HG03103 (cell line): Measurements from ENCODE around the gene NAT10.
"Not testable (repeated sequence)": the region's sequence is repeated elsewhere in the genome, so short reads cannot be mapped to it uniquely, and the experiment has no call there.

Source experiments
- ATAC-seq: cut with Tn5 transposase; IDR thresholded peaks from one replicate; pipeline ENCODE4 v1.9.1; 2021; ENCODE audit warnings: low read depth; ENCODE audit not compliant: unreplicated experiment

NAT10 gene

DNA sequence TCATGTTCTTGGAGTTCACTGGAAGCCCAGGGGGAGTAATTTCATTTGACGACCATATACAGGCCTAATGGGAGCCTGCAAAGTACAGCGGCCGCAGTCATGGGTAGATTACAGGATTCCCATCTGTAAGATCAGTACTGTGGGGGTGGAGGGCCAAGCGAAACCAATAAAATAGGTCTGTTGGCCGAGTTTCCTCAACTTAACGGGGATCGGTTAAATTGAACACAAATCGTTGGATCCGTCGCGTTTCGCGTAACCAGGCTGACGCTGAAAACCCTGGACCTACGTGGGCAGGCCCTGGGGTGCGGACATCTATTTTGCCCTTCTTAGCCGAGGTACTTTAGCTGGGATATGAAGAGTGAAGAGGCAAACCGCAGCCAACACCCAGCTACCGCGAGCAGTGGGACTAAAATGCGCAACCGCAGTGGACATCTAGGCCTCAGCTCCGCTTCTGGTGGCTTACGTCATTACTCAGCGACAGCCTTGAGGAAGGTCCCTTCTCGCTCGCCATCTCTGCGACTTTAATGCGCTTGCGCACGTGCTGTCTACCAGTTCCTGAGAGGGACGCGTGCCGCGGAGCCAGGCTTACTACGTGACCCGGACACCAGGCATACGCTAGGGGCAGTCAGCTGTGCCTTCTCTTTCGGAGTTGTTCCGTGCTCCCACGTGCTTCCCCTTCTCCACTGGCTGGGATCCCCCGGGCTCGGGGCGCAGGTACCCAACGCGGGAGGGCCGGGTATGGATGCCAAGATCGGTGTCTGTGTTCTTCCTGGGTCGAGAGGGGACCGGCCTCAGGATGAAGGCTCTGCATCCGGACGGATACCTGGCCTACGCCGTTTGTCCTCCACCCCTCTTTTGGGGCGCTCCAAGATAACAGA is at the start of gene NAT10:
TSS of gene NAT10 (plus strand) at position 551 of the 878 bp plus-strand sequence. CDS start 2,597 bp downstream, outside the sequence.
- ATAC-seq: peak; percentile 87

DNA sequence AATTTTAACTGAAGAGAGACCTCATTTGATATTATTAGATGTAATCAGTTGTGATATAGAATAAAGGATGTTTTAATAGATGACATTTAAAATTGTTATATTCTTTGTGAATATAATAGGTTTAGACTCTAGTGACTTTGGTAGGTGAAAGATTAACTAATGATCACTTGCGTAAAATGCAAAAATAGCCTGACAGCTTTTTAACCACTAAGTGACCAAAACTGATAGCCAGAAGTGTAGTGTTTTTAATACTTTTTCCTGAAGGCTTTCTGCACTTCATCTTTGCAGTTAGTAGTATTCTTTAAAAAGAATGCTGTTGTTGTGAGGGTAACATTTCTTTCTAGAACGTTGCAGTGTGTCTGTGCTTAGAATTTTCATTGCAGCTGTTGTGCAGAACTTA is 48.8 kb upstream of the NAT10 start:
- no peak for ATAC-seq

DNA sequence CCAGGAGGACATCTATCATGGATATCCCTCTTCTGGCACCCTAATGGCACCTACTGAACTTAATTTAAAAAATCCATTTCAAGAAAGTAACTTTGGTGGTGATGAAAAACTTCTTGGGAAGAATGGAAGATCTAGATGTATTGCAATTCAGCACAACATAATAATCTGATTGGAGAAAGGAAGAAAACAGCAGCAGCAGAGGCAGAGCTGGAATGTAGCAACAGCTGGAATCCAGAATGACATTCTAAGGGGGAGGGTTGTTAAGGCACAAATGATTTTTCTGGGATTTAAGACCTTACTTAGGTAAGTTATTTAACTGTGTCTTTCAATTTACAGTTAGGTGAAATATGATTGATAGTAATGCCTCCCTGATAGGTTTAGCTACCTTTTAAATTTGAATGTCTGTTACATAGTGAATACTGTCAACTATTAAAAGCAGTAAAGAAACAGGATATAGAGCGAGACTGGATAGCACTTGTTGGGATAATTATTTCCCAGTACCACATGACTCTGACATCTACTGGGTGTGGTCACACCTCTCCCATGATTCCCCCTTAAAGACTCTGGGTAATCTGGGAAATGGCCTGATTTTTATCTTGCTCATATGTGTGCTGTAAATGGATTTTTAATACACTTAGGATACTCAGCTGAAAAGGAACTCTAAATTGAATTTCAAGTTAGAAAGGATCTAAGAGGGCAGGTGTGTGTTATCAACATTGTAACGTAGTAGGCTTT is 42.2 kb upstream of the NAT10 start:
- no peak for ATAC-seq

DNA sequence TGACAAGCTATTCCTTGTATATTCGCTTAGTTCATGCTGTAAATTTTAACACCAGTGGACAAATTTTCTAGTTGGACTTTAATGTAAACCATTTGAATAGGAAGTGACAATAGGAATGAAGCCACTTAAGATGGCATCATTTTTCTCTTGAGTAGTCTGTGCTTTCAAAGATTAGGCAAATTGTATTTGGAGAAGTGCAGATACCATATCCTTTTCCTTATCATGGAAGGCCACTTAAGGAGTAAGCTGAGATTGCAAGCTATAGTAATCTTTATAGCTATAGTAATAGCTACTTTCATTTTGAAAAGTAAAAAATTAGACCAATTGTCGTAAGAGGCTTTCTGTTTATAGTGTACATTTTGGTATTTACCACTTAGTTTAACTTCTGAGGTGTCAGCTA is 41.1 kb upstream of the NAT10 start:
- no peak for ATAC-seq

DNA sequence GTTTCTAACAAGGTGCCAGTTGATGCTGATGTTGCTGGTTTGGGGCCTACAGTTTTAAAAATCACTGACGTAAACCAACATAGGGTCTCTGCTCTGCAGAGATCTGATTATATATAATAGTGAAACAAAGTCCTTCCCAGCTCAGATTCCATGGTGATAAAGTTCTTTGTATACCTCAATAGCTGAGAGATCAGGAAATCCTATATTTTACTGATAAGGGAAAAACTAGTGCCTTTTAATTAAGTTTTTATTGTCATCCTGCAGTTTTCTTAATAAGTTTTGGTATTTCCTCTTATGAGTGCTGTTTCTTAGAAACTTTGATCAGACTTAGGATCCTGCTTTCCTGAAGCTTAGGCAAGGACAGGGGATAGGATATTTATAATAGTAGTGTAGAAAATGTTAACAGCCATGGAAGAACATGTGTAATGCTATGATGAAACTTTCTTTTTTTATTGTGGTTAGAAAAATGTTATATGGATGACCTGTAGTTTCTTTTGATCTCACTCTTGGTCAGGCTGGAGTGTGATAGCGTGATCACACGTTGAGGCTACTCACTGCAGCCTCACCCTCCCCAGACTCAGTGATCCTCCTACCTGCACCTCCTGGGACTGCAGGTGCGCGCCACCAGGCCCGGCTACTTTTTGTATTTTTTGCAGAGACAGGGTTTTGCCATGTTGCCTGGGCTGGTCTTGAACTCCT is 39.8 kb upstream of the NAT10 start:
- no peak for ATAC-seq

- not testable (repeated sequence) for ATAC-seq
Observed at GRCh38 chr11:34066766-34067165, 38.7 kb upstream of the NAT10 start.

DNA sequence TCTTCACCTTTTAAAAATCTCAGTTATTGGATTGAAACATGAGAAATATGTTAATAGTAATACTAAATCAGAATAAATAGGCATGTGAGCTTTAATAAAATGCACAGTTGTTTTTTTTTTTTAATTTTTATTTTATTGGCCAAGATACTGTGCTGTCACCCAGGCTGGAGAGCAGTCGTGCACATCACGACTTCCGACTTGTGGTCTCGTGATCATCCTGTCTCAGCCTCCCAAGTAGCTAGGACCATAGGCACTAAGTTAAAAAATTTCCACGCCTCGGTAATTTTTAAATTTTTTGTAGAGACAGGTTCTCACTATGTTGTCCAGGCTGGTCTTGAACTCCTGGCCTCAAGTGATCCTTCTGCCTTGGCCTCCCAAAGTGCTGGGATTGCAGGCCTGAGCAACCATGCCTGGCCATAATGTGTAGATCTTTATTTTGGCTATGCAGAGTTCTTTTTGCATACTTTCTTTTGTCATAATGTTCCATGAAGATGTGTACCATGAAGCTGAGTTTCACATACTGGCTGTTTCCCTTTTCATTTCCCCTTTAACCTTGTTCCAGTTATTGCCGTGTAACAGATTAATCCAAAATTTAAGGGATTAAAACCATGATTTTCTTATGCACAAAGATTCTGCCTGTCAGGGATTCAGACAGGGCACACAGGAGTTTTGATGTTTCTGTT is 37.9 kb upstream of the NAT10 start:
- ATAC-seq: no peak

GRCh38 chr11:34068111-34068510 is 37.3 kb upstream of the NAT10 start:
- ATAC-seq: no peak

DNA sequence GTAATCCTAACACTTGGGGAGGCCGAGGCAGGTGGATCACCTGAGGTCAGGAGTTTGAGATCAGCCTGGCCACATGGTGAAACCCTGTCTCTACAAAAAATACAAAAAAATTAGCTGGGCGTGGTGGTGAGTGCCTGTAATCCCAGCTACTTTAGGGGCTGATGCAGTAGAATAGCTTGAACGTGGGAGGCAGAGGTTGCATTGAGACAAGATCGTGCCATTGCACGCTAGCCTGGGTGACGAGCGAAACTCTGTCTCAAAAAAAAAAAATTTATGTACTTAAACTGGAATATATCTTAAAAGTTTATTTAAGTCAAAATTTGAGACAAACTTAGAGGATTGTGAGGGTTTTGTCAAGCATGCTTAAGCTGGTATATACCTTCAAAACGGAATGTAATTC is 34.1 kb upstream of the NAT10 start:
- not testable (repeated sequence) for ATAC-seq

GRCh38 chr11:34072041-34072440 is 33.4 kb upstream of the NAT10 start:
- ATAC-seq: no peak

DNA sequence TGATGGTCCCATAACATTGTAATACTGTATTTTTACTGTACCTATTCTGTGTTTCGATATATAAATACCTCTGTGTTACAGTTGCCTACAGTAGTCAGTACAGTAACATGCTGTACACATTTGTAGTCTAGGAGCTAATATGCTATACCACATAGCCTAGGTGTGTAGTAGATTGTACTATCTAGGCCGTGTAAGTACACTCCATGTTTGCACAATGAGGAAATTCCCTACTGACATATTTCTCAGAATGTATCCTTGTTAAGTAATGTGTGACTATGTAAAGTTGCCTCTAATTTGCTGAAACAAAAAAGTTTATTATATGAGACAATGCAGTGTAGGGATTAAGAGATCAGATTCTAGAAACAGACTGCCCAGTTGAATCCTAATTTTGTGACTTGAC is 32.6 kb upstream of the NAT10 start:
- ATAC-seq: no peak

- ATAC-seq: no peak
Observed at GRCh38 chr11:34074391-34074790, 31.0 kb upstream of the NAT10 start.

- no peak for ATAC-seq
Observed at GRCh38 chr11:34075178-34075820, 30.1 kb upstream of the NAT10 start.

- no peak for ATAC-seq
Observed at GRCh38 chr11:34080609-34081008, 24.8 kb upstream of the NAT10 start.

DNA sequence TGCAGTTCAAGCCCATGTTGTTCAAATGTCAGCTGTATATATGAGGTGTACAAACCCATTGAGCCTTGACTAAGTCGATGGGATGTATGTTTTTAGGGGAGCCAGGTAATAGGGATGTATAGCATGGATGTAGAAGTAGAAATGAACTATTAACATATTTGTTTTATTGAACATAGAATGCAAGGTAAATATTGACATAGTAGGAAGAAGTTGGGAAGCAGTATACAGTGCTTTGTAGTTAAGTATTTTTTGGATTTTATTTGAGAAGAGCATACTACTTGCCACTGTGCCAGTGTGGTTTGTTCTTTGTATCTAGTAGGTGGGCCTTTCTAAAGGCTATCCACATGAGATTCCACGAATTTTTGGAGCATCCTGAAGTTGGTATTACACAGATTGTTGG is 20.8 kb upstream of the NAT10 start:
- no peak for ATAC-seq

GRCh38 chr11:34086554-34087283 is 18.7 kb upstream of the NAT10 start:
- no peak for ATAC-seq

DNA sequence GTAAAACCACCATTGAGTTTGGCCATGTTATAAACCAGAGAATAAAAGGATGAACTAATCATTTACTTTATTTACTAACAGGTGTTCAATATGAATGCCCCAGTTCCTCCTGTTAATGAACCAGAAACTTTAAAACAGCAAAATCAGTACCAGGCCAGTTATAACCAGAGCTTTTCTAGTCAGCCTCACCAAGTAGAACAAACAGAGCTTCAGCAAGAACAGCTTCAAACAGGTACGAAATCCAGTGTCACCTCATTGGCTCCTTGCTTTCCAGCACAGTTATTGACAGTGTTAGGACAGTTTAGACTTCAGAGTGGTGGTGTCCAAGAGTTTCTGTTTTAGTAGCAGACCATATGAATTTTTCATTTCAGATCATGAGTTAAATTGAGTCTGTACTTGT is 13.6 kb upstream of the NAT10 start:
- no peak for ATAC-seq

GRCh38 chr11:34094900-34095299 is 10.5 kb upstream of the NAT10 start:
- not testable (repeated sequence) for ATAC-seq

DNA sequence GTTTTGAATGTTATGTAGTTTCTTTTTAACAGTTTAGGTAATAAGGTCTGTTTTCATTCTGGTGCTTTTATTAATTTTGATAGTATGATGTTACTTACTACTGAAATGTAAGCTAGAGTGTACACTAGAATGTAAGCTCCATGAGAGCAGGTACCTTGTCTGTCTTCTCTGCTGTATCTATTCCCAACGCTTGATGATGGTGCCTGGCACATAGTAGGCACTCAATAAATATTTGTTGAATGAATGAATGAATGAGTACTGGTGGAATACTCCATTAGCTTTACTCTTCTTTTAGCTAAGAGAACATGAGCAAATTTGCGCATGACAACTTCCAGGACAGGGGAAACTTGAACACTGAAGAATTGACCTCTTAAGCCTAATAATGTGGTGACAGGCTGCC is 6.6 kb upstream of the NAT10 start:
- ATAC-seq: no peak
